HG02678 (cell line): ENCODE data around the gene UBE2J2.

Experiments used
- ATAC-seq: cut with Tn5 transposase; IDR thresholded peaks from one replicate; pipeline ENCODE4 v1.9.1; 2021; ENCODE audit warnings: mild to moderate bottlenecking, moderate library complexity; ENCODE audit not compliant: unreplicated experiment

The UBE2J2 gene

DNA sequence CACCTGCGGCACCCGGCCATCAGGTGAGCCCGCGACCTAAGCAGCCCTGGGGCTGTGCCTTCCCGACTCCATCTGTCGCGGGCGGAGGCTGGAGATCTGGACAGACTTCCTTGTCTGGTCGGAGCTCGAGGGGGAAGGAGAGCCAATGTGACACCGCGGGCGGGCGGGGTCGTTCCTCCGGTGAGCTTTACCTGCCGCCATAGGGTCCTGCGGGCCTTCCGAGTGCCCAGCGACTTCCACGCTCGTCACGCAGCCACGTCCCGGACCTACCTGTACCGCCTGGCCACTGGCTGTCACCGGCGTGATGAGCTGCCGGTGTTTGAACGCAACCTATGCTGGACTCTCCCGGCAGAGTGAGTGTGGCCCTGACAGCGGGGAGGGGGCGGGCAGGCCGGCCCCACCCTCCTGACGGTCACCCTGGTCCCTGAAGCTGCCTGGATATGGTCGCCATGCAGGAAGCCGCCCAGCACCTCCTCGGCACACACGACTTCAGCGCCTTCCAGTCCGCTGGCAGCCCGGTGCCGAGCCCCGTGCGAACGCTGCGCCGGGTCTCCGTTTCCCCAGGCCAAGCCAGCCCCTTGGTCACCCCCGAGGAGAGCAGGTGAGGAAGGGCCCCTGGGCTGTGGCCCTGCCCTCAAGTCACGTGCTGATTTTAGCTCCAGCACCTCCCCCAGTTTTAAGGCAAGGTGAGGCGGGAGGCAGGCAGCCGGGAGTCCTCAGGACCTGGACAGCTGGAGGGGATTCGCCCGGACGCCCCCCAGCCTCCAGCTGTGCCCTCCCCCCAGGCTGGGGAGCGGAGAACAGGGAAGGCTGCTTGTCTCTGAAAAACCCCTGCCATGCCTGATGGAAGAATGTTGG lies 35.8 kb upstream of the UBE2J2 start:
- no peak for ATAC-seq

DNA sequence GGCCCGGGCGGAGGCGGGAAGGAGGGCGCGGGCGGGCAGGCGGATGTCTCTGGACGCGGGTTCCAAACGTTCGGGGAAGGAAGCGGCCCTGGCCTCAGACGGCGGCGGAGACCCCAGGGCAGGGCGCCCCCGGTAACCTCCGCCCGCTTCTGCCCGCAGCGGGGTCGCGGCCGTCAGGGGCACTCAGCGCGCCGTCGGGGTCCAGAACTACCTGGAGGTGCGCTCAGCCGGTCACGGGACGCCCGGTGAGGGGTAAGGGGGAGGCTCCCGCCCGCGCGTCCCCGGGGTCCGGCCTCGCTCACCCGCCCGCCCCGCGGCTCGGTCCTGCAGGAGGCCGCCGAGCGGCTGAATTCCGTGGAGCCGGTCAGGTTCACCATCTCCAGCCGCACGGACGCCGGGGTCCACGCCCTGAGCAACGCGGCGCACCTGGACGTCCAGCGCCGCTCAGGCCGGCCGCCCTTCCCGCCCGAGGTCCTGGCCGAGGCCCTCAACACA lies 35.1 kb upstream of the UBE2J2 start:
- peak; percentile 1 for ATAC-seq

GRCh38 chr1:1307923-1308755 lies 34.5 kb upstream of the UBE2J2 start, which contains the start of the genes ACAP3 and PUSL1:
Gene ACAP3 (minus strand): TSS chr1:1307930. CDS start chr1:1307815, 115 bp downstream.
Gene PUSL1 (plus strand): TSS chr1:1308597. CDS start chr1:1308644, 47 bp downstream.
- ATAC-seq: peak; percentile 58

DNA sequence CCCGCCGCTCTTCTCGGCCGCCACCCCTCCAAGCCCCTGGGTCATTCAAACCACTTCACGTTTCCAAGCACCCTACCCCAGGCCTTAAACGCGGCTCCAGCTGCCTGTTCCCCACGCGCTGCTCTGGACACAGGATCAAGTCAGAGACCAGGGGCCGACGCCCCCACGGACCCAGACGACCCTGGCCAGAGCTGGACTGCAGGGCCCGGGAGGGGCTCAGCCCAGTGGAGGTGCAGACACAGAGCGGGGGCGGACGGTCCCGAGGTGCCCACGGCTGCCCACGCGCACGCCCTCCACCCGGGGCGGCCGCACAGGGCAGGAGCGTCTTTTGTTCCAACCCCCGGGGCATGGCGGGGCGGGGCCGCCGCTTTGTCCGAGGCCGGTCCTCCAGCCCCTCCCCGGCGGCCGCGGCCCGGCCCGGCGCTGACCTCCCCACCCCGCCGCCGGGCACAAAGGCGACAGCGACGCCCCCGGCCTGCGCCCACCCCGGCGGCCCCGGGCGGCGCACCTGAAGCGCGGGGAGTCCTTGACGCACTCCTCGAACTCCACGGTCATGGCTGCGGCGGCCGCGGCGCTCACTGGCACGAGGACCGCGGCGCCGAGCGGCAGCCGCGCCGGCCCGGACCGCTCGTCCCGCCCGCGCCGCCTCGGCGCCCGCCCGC lies 33.7 kb upstream of the UBE2J2 start:
- ATAC-seq: peak; percentile 7

GRCh38 chr1:1306661-1307260 lies 33.1 kb upstream of the UBE2J2 start:
- no peak for ATAC-seq

- ATAC-seq: no peak
These were observed 32.5 kb upstream of the UBE2J2 start for GRCh38 chr1:1306070-1306660.

DNA sequence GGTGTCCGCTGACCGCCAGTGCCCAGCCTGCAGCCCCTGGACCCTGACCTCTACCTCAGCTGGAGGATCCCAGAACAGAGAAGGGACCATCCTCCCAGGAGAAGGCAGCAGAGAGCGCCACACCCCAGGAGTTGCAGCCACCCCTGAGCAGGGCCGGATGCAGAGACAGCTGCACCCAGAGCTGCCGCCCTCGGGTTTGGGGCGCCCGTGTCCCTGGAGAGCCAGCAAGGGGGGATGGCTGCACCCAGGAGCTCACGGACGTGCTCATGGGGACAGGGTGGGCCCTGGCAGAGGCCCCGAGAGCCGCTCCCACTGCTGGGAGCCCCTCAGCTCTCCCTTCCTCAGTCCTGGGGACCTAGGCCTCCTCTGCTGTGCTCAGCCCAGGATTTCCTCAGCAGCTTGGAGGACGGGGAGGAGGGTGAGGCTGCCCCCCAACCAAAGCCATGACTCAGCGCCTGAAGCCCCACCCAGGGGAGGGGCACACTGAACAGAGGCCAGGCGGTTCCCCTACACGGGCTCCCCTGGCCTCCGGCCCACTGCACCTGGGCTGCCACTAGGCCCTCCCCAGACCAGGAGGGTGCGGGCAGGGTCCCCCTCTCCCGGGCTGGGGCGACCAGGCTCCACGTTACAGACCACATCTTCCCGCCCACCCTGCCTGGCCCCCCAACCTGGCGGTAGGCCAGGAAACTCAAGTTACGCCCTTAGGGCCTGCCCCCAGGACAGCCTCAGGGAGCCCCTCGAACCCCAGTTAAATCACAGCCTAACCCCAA lies 31.8 kb upstream of the UBE2J2 start:
- no peak for ATAC-seq

DNA sequence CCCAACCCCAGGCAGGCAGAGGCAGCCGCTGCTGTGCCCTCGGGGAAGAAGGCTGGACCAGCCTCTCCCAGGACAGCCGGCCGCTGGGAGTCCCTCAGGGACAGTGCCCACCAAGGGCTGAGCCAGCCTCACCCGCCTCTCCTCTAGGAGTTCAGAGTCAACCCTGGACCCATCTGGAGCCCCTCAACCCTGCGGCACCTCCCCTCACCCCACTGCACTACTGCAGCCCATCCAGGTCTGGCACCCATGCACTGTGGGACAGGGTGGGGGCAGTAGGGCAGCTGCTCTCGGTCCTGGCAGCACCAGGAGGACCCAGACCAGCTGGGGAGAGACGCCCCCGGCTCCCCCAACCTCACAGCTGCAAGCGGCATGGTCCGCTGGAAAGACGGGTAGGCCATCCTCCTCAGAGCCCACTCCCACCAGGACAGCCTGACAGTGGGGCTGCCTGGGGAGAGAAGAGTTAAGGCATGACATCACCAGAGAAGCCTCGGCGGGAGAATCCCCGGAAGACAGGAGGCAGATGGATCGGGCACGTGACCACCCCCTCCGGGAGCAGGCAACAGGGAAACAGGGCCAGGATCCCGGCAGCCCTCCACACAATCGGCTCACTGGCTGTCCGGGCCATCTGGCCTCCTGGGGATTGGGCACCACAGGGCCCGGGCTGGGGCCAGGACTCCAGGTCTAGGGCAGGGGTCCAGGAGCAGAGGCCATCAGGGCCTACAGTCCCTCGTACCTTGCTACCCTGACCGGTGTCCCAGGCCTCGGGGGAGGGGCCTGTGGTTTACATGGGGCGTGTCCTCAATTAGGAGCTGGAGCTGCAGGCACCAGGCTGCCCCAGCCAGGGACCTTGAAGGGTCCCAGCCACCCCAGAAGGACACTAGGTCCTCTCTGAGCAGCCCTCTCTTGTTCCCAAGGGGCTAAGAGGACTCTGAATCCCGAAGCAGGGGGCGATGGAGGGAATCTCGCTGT lies 31.0 kb upstream of the UBE2J2 start:
- no peak for ATAC-seq

DNA sequence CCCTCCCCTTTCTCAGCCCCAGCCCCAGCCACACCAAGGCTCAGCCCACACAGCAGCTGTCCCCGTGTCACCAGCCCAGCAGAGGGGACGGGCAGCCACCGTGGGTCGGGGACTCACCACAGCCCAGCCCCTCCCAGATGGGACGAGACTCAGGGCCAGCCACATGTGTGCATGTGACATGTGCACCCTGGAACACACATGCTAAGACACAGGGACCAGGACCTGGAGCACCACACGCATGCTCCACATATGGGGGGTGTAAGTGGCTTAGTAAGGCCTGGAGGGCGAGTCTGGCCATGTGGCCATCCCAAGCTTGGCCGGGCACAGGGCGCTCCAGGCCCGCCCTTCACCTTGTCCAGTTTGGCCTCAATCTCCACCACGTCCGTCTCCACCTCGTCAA lies 30.1 kb upstream of the UBE2J2 start:
- ATAC-seq: no peak

DNA sequence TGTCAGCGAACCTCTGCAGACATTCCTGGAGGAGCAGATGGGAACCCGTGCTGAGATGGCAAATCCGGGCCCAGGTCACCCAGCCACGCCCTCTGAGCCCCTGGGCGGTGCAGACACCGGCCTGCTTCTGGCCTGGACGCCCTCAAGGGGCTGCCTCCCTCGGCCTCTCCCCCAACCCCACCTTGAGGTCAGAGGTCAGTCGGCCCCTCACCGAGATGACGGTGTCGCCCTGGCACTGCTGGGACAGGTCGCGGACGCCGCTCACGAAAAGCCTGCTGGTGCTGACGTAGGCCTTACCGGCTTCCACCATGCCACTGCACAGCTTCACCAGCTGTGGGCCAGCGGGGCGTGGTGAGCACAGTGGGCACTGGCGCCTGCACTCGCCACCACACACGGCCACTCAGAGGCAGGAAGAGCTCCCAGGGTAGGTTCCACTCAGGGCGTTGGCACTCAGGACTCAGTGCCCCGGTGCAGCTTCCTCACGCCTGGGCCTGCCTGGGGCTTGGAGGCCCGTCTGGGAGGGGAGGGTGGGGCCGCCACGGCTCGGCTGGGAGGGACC lies 29.4 kb upstream of the UBE2J2 start:
- no peak for ATAC-seq

DNA sequence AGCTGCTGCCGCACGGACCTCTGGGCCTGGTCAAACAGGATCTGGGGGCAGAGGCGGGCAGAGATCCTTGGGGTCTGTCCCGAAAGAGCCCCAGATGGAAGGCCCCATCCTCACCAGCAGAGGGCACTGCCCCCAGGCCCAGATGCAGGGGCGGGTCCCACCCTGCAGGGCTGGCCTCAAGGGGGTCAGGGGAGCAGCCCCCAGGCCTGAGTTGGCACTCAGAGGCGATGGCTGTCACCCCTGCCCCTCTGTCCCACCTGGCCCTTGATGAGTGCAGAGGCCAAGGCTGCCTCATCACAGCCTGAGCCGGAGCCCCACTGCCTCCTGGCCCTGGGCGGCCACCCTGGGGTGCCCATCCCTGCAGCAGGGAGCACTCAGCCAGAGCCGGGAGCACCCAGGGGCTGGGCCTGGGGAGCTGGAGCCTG lies 28.4 kb upstream of the UBE2J2 start:
- no peak for ATAC-seq

DNA sequence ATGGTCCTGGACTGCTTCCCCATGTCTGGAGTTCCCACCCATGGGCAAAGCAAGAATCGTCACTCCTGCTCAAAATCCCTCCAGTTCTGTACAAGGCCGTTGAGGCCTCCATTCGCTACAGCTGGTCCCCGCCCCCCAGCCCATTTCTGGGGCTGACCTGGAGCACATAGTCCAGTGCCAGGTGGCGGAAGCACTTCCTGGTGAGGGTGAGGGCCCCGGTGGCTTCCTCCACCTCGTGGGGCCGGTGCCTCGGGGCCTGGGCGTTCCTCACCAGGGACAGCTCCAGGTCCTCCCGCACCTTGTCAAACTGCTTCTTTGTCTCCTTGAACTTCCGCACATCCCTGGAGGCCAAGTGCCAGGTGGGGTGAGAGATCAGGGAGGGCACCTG lies 26.7 kb upstream of the UBE2J2 start:
- no peak for ATAC-seq

DNA sequence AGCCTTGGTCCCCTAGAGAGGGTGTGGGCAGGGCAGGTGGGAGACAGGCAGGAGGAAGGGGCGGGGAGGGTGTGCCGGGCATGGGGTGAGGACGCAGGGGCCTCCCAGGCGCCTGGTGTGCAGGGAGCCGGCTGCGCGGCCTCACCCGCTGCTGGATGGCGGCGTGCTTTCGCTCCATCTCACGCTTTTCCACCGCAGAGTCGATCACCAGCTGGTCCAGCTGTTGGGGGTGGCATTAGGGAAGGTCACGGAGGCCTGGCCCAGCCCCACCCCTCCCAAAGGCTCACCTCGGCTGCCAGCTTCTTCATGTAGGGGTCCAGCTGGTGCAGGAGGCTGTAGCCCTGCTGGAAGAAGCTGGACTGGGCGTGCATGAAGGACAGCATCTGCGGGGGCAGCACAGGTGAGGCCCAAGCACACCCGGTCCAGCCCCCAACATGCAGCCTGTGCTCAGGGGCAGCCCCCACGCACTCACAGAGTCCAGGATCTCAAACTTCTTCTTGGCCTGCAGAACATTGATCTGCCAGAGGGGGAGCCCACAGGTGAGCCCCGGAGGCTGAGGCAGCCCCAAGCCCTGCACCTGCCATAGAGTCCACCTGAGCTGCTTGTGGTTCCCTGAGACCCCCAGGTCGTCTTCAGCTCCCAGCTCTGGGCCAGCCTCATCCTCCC lies 26.2 kb upstream of the UBE2J2 start:
- ATAC-seq: no peak

- ATAC-seq: no peak
These were observed 25.4 kb upstream of the UBE2J2 start for GRCh38 chr1:1298861-1299685.

GRCh38 chr1:1297802-1298424 lies 24.3 kb upstream of the UBE2J2 start:
- ATAC-seq: no peak
